PC-9 (cell line): ENCODE measurements around the gene PLB1.

Experiments used
- EZH2 ChIP-seq: fragments of 200-600 bp; sonication (generic); IDR thresholded peaks from 2 replicates; pipeline ENCODE4 v1.8.0; 2017; ENCODE audit warnings: antibody characterized with exemption, low read depth
- TF ChIP-seq, protein P1 (sequence below): fragments of 200-600 bp; sonication (generic); conservative IDR thresholded peaks from 2 replicates; pipeline ENCODE4 v1.6.1; 2017; ENCODE audit warnings: mixed run types, antibody characterized with exemption, mild to moderate bottlenecking, moderate library complexity

DNA sequence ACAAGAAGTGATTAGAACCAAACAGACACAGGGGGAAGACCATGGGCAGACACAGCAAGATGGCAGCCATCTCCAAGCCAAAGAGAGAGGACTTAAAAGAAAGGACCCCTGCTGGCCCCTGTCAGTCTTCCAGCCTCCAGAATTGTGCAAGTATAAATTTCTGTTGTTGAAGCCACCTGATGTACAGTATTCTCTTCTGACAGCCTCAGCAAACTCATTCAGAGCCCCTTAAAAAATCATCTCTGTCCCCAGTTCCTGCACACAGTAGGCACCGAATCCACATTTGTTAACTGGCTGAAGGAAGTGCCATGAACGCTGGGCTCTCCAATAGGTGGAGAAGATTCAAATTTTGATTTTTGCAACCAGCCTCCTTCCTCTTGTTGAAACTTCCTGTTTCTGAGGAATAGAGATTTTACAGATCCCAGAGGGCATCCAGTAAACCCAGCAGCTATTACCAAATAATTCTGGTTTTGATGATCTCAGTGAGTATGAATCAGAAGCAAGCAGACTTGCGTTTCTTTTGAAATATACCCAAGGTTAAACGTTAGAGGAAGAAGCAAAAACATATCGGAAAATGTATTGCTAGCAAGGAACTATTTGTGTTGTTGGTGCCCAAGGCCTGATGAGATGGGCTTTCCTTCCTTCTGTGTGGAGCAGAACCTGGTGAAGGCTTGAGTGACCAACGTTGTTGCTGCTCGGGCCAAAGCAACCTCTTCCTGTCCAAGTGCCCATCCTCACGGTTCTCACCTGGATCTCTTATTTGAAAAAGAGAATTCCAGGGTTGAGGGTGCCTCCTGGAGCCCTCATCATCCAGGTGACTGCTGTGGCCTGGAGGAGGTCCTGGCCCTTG, 47.7 kb upstream of the PLB1 start:
- TF ChIP-seq, protein P1, sequence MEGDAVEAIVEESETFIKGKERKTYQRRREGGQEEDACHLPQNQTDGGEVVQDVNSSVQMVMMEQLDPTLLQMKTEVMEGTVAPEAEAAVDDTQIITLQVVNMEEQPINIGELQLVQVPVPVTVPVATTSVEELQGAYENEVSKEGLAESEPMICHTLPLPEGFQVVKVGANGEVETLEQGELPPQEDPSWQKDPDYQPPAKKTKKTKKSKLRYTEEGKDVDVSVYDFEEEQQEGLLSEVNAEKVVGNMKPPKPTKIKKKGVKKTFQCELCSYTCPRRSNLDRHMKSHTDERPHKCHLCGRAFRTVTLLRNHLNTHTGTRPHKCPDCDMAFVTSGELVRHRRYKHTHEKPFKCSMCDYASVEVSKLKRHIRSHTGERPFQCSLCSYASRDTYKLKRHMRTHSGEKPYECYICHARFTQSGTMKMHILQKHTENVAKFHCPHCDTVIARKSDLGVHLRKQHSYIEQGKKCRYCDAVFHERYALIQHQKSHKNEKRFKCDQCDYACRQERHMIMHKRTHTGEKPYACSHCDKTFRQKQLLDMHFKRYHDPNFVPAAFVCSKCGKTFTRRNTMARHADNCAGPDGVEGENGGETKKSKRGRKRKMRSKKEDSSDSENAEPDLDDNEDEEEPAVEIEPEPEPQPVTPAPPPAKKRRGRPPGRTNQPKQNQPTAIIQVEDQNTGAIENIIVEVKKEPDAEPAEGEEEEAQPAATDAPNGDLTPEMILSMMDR, result no peak
- TF ChIP-seq EZH2, result no peak
